Stimulated activated CD8-positive, alpha-beta memory T cell treated with anti-CD3 and anti-CD28 coated beads, Interleukin-12 subunit alpha, Interleukin-12 subunit beta, amount 100 ng/mL, for 24 hours (primary cell): Measurements from ENCODE around the gene SKA3.
"Not testable (repeated sequence)": the region's sequence is repeated elsewhere in the genome, so short reads cannot be mapped to it uniquely, and the experiment has no call there.

Experiments
- DNase-seq: peaks from one replicate; pipeline ENCODE4 v3.0.0-alpha.2; 2020; ENCODE audit errors: extremely low read depth

The SKA3 gene

DNA sequence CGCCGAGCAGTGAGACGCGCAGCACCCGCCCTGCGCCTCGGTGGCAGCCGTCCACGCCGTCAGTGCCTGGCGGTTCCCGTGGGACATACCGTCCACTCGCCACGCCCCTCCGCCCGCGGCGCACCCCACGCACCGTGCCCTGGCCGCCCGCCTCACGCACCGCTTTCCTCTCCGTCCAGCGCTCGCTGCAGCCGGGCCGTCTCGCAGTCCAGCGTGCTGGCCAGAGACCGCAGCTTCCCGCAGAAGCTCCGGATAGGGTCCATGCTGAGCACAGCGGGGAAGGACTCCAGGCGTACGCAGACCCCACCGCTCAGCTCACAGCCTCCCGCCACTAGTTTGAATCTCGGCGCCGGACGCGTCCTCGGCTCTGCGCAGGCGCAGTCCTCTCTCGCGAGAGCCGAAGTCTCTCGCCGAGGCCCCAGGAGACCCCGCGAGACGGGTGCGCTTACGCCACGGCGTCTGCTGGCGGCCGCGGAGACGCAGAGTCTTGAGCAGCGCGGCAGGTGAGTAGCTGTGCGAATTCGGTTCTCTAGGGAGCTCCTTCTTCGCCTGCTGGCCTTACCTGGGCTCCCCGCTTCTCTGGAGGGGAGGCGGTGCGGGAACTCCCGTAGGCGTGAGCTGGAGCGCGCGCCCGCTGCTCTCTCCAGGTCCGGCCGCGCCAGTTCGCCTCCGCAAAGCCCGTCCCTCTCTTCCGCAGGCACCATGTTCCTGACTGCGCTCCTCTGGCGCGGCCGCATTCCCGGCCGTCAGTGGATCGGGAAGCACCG lies at the start of gene SKA3, which contains the start of gene MRPL57:
Gene SKA3 (minus strand): TSS at position 338 of the 767 bp plus-strand sequence. CDS start 75 bp downstream, at position 263.
Gene MRPL57 (plus strand): TSS at position 444 of the 767 bp plus-strand sequence. CDS start 259 bp downstream, at position 703.
- DNase-seq, result peak; percentile 82

GRCh38 chr13:21225082-21225481 lies 48.7 kb upstream of the SKA3 start:
- DNase-seq, result no peak

DNA sequence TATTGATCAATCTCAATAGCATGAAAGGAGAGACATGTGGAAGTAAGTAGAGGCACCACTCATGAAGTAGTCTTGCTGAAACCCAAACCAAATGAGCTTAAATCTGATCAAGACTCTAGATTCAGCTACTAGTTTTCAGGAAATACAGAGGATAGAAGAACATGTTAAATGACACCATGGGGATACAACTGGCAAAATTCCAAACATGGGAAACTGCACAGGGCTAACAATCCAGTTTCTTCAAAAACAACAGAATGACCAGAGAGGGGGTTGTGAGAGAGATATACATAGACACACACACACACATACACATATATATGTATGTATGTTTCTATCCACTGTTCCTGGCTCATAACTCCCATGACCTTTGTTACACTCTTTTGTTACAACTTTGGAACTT lies 44.9 kb upstream of the SKA3 start:
- DNase-seq, result no peak

DNA sequence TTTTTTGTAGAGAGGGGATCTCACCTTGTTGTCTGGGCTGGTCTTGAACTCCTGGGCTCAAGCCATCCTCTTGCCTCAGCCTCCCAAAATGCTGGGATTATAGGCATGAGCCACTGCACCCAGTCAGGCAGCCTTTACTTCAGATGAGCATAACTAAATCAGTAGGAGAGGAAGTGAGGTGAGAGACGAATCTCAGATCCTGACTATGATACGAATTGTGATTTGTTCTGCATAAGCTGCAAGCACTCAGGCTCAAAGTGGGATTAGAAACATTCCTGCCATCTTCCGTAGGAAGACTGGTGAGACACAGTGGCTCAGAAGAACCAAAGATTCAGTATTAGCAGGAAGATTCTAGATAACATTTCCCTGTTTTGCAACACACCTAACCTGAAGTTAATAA lies 43.4 kb upstream of the SKA3 start:
- not testable (repeated sequence) for DNase-seq

DNA sequence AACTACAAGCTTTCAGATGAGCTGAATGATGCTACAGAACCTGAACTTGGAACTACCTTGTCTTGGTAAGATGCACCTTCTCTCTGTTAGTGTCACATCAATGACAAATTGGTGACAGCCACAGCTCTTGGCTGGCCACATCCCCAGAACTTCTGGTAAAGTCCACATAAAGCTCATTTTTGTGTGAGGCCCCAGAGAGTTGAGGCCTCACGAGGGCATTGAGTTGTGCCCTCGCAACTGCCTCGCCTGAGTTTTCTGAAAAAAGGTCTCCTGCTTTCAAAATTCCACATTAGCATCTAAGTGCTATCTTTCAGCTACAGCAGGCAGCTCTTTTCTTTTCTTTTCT lies 42.7 kb upstream of the SKA3 start:
- no peak for DNase-seq

GRCh38 chr13:21218351-21219035 lies 42.1 kb upstream of the SKA3 start:
- DNase-seq, result no peak

DNA sequence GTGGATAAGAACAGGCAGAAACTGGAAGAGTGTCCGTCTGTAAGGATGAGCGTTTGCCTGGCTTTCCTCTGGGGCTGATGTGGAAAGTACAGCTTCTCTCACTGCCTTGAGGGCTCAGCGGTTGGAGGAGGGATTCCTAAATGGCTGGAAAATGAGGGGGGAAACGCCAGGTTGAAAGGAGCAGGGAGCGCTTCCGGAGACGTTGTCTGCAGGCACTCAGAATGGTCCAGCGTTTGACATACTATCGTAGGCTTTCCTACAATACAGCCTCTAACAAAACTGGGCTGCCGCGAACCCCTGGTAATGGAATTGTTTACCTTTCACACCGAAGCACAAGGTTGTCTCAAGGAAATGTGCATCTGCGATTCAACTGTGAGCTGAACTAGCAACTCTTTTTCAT lies 40.0 kb upstream of the SKA3 start:
- DNase-seq, result no peak

- not testable (repeated sequence) for DNase-seq
Observed at GRCh38 chr13:21215419-21215818, 39.1 kb upstream of the SKA3 start.

GRCh38 chr13:21212138-21212775 lies 35.9 kb upstream of the SKA3 start:
- DNase-seq, result no peak

DNA sequence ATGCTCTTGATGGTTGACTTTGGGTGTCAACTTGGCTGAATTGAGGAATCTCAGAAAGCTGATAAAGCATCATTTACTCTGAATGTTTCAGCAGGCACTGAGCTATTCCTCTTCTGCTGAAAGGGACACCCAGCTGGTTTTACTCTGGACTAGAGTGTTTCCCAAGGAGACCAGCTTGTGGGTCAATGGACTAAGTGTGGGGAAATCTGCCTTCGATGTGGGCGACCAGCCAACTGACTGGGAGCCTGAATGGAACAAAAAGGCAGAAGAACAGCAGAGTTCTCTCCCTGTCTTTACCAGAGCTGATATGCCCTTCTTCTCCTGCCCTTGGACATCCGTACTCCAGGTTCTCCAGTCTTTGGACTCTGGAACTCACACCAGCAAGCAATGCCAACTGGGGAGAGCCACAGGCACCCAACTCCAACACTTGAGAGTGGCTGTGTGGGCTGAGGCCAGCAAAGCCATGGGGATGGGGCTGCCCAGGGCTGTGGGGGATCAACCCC lies 32.4 kb upstream of the SKA3 start:
- no peak for DNase-seq

DNA sequence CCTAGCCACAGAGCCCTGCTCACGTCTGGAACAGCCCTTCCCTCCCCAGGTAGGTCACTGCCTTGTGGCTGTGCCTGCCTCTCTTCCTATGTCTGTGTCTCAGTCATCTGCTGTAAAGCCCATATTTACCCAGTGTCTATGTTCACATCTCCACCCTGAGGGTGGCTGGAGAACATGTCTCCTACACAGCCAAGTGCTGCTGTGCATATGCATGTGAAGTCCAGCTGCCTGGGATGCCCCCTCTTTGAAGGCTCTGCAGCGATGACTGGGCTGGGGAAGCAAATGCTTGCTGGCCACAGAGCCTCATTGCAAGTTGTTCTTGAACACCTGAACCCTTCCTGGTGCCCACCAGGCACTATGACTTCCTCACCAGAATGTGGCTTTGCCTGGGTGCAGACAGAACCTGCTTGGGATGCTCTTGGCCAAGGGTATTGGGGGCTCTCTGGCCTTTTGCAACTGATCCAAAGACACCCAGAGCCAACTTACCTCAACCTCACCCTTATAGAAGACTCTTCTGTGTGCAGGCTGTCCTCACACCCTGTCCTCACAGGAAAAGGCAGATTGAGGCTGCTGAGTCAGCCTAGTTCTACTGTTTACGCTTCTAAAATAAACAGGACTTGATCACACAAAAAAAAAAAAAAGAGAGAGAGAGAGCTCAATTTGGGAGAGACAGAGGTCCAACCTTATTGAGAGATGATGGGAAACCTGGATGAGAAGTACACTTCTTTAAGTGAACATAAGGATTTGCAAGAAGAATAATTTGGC lies 26.6 kb upstream of the SKA3 start:
- DNase-seq, result no peak

DNA sequence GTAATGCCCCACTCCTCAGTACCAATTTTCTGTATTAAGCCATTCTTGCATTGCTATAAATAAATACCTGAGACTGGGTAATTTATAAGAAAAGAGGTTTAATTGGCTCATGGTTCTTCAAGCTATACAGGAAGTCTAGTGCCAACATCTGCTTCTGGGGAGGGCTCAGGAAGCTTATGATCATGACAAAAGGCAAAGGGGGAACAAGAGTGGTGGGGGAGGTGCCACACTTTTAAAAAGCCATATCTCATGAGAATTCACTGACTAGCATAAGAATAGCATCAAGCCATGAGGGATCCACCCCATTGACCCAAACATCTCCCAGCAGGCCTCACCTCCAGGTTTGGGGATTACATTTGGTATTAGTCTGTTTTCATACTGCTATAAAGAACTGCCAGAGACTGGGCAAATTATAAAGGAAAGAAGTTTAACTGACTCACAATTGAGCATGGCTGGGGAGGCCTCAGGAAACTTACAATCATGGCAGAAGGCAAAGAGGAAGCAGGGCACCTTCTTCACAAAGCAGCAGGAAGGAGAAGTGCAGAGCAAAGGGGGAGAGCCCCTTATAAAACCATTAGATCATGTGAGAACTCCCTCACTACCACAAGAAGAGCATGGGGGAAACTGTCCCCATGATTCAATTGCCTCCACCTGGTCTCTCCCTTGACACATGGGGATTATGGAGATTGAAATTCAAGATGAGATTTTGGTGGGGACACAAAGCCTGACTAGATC lies 25.3 kb upstream of the SKA3 start:
- not testable (repeated sequence) for DNase-seq

GRCh38 chr13:21198391-21198790 lies 22.0 kb upstream of the SKA3 start:
- not testable (repeated sequence) for DNase-seq

- DNase-seq, result not testable (repeated sequence)
Observed at GRCh38 chr13:21197606-21198225, 21.4 kb upstream of the SKA3 start.

GRCh38 chr13:21194756-21195155 lies 18.4 kb upstream of the SKA3 start:
- not testable (repeated sequence) for DNase-seq

GRCh38 chr13:21186410-21186809 lies 10.1 kb upstream of the SKA3 start:
- DNase-seq, result not testable (repeated sequence)

GRCh38 chr13:21181671-21182070 lies 5.3 kb upstream of the SKA3 start:
- DNase-seq, result no peak

DNA sequence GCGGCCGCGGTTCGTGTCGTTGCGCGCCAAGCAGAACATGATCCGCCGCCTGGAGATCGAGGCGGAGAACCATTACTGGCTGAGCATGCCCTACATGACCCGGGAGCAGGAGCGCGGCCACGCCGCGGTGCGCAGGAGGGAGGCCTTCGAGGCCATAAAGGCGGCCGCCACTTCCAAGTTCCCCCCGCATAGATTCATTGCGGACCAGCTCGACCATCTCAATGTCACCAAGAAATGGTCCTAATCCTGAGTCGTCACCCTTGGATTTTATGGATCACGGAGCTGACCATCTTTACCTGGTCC lies 581 bp upstream of the SKA3 start:
- no peak for DNase-seq

- DNase-seq, result no peak
Observed at GRCh38 chr13:21175656-21176214, 617 bp downstream of the SKA3 start.

DNA sequence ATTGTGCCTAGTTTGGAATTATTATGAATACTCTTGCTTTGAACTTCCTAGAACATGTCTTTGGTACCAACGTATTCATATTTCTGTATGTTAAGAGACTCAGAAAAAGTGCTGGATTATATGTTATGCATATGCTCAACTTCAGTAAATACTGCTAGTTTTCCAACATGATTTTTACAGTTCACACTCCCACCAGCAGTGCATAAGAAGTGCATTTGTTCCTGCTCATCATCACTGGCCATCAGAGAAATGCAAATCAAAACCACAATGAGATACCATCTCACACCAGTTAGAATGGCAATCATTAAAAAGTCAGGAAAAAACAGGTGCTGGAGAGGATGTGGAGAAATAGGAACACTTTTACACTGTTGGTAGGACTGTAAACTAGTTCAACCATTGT lies 2.6 kb downstream of the SKA3 start:
- DNase-seq, result not testable (repeated sequence)
